Measurements from ENCODE around the gene MAN2A1.

MAN2A1 gene

GRCh38 chr5:109916481-109917153 is 226.9 kb downstream of the MAN2A1 start:
- DNase-seq, result no peak
